Measurements from ENCODE around the gene NAALADL2. TPM values are rescaled to one million over a fixed set of nuclear protein-coding genes. Genes with fewer than 3 reads are reported as not detected.

Gene NAALADL2
- 20.2 TPM for total RNA-seq
- polyA plus RNA-seq (ENCODE audit: insufficient read depth, low read depth, low replicate concordance) = 2.0 TPM
- long read RNA-seq, donor 1 = 0 reads
- long read RNA-seq, donor 2 = 0 reads
- long read RNA-seq, donor 3 = 0 reads
- long read RNA-seq, donor 4 = 0 reads
- long read RNA-seq, donor 5 = 0 reads
- long read RNA-seq, donor 6 = 0 reads
- long read RNA-seq, donor 7, partial matches to known transcripts = 3 of 8 reads
- long read RNA-seq, donor 7, other reads (novel, unspliced or antisense) = 5 of 8 reads
- long read RNA-seq, donor 8 = 0 reads
- long read RNA-seq, donor 9 = 0 reads
- long read RNA-seq, donor 10 = 0 reads

DNA sequence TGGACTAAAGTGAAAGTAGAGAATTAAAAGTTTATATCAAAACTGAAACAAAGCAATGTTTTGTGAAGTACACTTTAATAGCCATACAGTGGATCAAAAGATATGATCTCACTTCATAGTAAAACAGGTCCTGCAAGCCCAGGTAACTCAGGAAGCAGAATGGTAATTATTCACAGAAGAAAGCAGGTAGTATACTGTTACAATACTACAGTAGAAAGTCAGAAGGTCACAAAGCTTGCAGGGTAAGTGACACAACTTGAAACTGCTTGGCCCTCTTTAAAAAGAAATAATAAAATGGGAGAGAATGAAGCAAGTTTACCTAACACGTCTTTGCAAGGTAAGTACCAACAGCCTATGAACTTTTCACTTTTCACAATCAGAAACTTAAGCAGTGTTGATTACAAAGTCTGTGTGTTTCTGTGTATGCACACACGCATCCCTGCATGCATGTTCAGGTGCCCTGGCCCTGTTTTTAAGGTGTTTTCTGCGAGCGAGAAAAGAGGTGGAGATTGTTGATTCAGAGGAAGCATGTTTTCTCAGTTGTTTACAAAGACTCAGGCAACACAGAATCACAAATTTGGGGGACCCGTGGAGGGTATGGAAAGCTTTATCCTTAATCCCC, at the start of gene NAALADL2:
TSS of gene NAALADL2 (plus strand) at position 221 of the 622 bp plus-strand sequence.
- Histone ChIP-seq H3K9me3 (ENCODE audit: control insufficient read depth in 2 of 3, insufficient read depth in 1 of 3, low read length in 3 of 3) (no peaks in the 10 kb centered on the region), H3K36me3 (ENCODE audit: control insufficient read depth in 2 of 3, insufficient read depth in 3 of 3, low read length in 3 of 3) (no peaks in the 10 kb centered on the region), H3K4me1 (ENCODE audit: control insufficient read depth in 2 of 3, insufficient read depth in 2 of 3, low read depth in 1 of 3, low read length in 3 of 3) (peaks cover 0 to 8% (median 0%) of the 10 kb centered on the region in 3 donors), H3K9ac (ENCODE audit: low read length in 3 of 3) (peak within 1 kb of the TSS in 2 of 3 donors; percentile 12 to 23), H3K4me3 (ENCODE audit: low read length in 3 of 3) (peak within 1 kb of the TSS; percentile 53 to 56 (median 54)), H3K27me3 (ENCODE audit: control insufficient read depth, insufficient read depth, low read length) (no peaks in the 10 kb centered on the region), H3K27ac (ENCODE audit: low read depth in 2 of 2, low read length in 2 of 2) (peak within 1 kb of the TSS; percentile 40 to 48)
- no peak for TF ChIP-seq CTCF (IDR thresholded peaks at IDR 0.05; ENCODE audit: borderline replicate concordance, extremely low read depth, insufficient read depth)
- FAIRE-seq (no peak), DNase-seq (peak in 2 of 5 donors; percentile 73 to 81)
- intact Hi-C loops (cut with DNase I) = no loop called here

- Histone ChIP-seq H3K36me3 (ENCODE audit: control insufficient read depth in 2 of 3, insufficient read depth in 3 of 3, low read length in 3 of 3) (no peaks in the 10 kb centered on the region), H3K9ac (ENCODE audit: low read length in 3 of 3) (no peak overlapping the region), H3K9me3 (ENCODE audit: control insufficient read depth in 2 of 3, insufficient read depth in 1 of 3, low read length in 3 of 3) (no peaks in the 10 kb centered on the region), H3K4me3 (ENCODE audit: low read length in 3 of 3) (no peak overlapping the region), H3K4me1 (ENCODE audit: control insufficient read depth in 2 of 3, insufficient read depth in 2 of 3, low read depth in 1 of 3, low read length in 3 of 3) (peaks cover 0 to 9% (median 2%) of the 10 kb centered on the region in 3 donors), H3K27ac (ENCODE audit: low read depth in 2 of 2, low read length in 2 of 2) (no peak overlapping the region), H3K27me3 (ENCODE audit: control insufficient read depth, insufficient read depth, low read length) (no peaks in the 10 kb centered on the region)
- FAIRE-seq (no peak), DNase-seq (peak in 1 of 5 donors; percentile 13)
- TF ChIP-seq CTCF (IDR thresholded peaks at IDR 0.05; ENCODE audit: borderline replicate concordance, extremely low read depth, insufficient read depth) = no peak
- intact Hi-C loops (cut with DNase I) = no loop called here
These were observed 48.9 kb upstream of the NAALADL2 start for GRCh38 chr3:174810254-174810653.

- H3K4me1 ChIP-seq (ENCODE audit: control insufficient read depth in 2 of 3, insufficient read depth in 2 of 3, low read depth in 1 of 3, low read length in 3 of 3) = peaks cover 0 to 9% (median 2%) of the 10 kb centered on the region in 3 donors
- H3K4me3 ChIP-seq (ENCODE audit: low read length in 3 of 3) = no peak overlapping the region
- DNase-seq = no peak
- H3K9ac ChIP-seq (ENCODE audit: low read length in 3 of 3) = no peak overlapping the region
- no peak for FAIRE-seq
- no peak overlapping the region for H3K27ac ChIP-seq (ENCODE audit: low read depth in 2 of 2, low read length in 2 of 2)
- no peaks in the 10 kb centered on the region for H3K27me3 ChIP-seq (ENCODE audit: control insufficient read depth, insufficient read depth, low read length)
- intact Hi-C loops (cut with DNase I) = no loop called here
- TF ChIP-seq CTCF (IDR thresholded peaks at IDR 0.05; ENCODE audit: borderline replicate concordance, extremely low read depth, insufficient read depth) = no peak
- H3K36me3 ChIP-seq (ENCODE audit: control insufficient read depth in 2 of 3, insufficient read depth in 3 of 3, low read length in 3 of 3) = no peaks in the 10 kb centered on the region
- no peaks in the 10 kb centered on the region for H3K9me3 ChIP-seq (ENCODE audit: control insufficient read depth in 2 of 3, insufficient read depth in 1 of 3, low read length in 3 of 3)
These were observed 46.8 kb upstream of the NAALADL2 start for GRCh38 chr3:174812172-174812862.

All from kidney (tissue), 22 donors.